Activated B cell treated with CpG ODN at 0.5 μM for 24 hours (primary cell): ENCODE results near the gene ART5. TPM values are rescaled to one million over a fixed set of nuclear protein-coding genes. Genes with fewer than 3 reads are reported as not detected.

Experiments used
- total RNA-seq: library from RNA; stranded (reverse); gene quantifications from 2 replicates; pipeline ENCODE4 v1.2.3, GENCODE V29; 2022

ART5 gene
- total RNA-seq, 1 donor from 2014 or later = not detected

Other genes starting within 250 kb of the ART5 start
- not detected in 2 replicates for gene ART1, start 3.1 kb upstream of the ART5 start, total RNA-seq
- 2.5 and 3.0 TPM in 2 replicates for gene CHRNA10, start 29.4 kb upstream of the ART5 start, total RNA-seq
- gene NUP98, start 155.6 kb upstream of the ART5 start, total RNA-seq = 98.0 and 117 TPM in 2 replicates
- 19.7 and 25.0 TPM in 2 replicates for gene PGAP2, start 166.6 kb upstream of the ART5 start, total RNA-seq
- gene RHOG, start 199.0 kb upstream of the ART5 start, total RNA-seq = 163 and 176 TPM in 2 replicates
- gene STIM1, start 213.7 kb upstream of the ART5 start, total RNA-seq = 37.3 and 38.4 TPM in 2 replicates